Measurements from ENCODE around the gene CD300LG.
"Not testable (repeated sequence)": the region's sequence is repeated elsewhere in the genome, so short reads cannot be mapped to it uniquely, and the experiment has no call there.

- TF ChIP-seq POLR2A, CTCF (IDR thresholded peaks at IDR 0.05): not testable (repeated sequence)
These were observed 47.5 kb downstream of the CD300LG start for GRCh38 chr17:43894494-43894893.

Data from ovary (tissue), 3 donors.